GM18861 (cell line): Measurements from ENCODE around the gene ORC3.

Experiments used
- ATAC-seq: cut with Tn5 transposase; IDR thresholded peaks from one replicate; pipeline ENCODE4 v1.9.1; 2021; ENCODE audit not compliant: unreplicated experiment

ORC3 gene

GRCh38 chr6:87589693-87590416 is at the start of gene ORC3, which contains the start of gene RARS2:
Gene ORC3 (plus strand): TSS chr6:87590135. CDS start chr6:87590169, 34 bp downstream.
Gene RARS2 (minus strand): TSS chr6:87589987. CDS start chr6:87589957, 30 bp downstream.
- ATAC-seq, result peak; percentile 99

DNA sequence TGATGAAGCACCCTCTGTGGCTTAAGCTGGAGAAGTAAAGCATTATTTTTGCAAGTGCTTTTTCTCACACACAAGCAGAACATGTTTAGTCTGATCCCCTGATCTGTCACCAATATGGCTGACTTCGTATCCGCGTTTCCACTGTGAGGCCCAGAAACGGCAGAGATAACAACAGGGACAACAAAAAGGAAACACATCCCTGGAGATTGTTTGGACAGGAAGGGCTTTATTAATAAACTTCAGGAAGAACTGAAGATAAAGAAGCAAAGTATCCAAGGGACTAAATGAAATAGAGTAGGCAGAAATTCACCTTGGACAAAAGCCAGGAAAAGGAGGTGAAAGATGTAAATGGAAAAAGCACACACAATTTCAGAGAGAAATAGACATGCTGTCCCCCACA is 49.4 kb upstream of the ORC3 start:
- ATAC-seq, result no peak

- no peak for ATAC-seq
These were observed 48.9 kb upstream of the ORC3 start for GRCh38 chr6:87541041-87541440.

DNA sequence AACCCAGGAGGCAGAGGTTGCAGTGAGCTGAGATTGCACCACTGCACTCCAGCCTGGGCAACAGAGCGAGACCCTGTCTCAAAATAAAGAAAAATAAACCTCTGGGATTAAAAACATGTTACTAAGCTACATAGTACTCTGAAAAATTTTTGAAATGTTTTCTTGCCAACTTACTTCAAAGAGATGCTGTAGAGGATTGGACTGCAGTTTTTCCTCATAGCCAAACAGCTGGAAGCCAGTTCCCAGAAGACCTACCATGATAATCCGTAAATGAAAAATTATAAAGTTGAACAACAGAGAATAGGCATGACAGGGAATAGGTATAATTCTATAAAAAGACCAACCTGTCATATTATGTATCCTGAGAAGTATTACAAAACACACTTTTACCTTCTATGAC is 48.2 kb upstream of the ORC3 start:
- no peak for ATAC-seq

- ATAC-seq, result no peak
These were observed 46.0 kb upstream of the ORC3 start for GRCh38 chr6:87543696-87544473.

DNA sequence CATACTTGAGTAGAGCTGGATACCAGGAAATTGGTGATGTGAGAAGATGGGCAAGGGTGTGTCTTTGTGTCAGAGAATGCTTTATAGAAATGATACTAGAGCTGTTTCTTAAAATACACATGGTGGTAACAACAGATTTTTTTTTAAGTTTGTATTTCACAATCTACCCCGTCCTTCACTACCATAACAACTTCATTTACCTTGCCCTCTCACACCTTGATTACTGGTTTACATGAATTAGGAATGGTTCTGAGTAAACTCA is 45.5 kb upstream of the ORC3 start:
- ATAC-seq, result no peak

- no peak for ATAC-seq
These were observed 38.1 kb upstream of the ORC3 start for GRCh38 chr6:87551799-87552198.

GRCh38 chr6:87553159-87553765 is 36.7 kb upstream of the ORC3 start:
- no peak for ATAC-seq

GRCh38 chr6:87555506-87555905 is 34.4 kb upstream of the ORC3 start:
- no peak for ATAC-seq

GRCh38 chr6:87558446-87558845 is 31.5 kb upstream of the ORC3 start:
- no peak for ATAC-seq

- ATAC-seq, result no peak
These were observed 28.9 kb upstream of the ORC3 start for GRCh38 chr6:87561017-87561416.

DNA sequence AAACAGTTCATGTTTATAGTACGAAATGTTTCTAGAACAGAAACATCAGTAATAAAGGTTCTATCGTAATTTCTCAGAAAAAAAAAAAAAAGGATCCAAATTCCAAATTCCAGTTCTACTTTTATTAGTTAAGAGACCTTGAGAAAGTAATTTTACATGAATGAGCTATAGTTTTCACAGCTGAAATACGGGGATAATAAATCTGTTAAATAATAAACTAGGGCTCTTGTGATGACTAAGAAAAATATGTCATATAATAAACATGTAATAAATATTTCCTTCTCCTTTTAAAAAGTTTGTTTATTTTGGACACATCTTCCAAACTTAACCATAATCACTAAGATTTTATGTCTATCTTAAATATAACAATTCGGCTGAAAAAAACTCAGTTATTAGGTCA is 17.9 kb upstream of the ORC3 start:
- ATAC-seq, result no peak

GRCh38 chr6:87572883-87573282 is 17.1 kb upstream of the ORC3 start:
- ATAC-seq, result no peak

GRCh38 chr6:87573307-87574024 is 16.5 kb upstream of the ORC3 start:
- no peak for ATAC-seq

- no peak for ATAC-seq
These were observed 15.6 kb upstream of the ORC3 start for GRCh38 chr6:87574237-87574804.

DNA sequence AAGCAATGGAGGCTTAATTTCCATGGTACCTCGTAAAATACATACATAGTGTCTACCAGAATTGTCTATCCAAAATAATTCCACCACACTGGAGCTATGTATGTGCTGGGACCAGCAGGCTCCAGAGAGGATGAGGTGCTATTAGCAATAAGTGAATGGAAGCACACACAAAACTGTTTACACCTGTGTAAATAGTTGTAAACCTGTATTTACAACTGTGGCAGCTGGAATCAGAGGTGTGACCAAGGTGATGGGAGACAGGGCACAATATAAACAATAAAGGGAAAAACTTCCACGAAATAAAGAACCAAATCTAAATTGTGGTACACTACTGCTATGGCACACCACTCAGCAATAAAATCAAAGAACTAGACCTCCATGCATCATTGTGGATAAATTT is 14.5 kb upstream of the ORC3 start:
- no peak for ATAC-seq

DNA sequence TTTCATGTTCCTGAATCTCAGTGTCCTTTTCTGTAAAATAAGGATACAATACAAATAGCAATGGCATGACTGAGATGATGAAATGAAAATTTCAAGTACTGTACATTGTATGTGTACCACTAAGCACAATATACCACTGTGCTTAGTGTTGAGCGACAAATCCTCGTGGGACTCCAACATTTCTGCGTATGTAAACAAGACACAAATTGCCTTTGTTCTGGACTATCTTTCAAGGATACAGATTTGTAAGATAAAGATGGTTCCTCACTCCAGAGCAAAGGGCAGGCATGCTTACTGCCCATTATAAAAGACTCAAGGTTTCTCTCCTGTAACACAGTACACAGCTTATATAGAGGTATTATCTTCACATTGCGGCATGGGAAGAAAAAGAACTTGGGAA is 6.1 kb upstream of the ORC3 start:
- ATAC-seq, result no peak

GRCh38 chr6:87586371-87587077 is 3.4 kb upstream of the ORC3 start:
- no peak for ATAC-seq

GRCh38 chr6:87588756-87589407 is 1.1 kb upstream of the ORC3 start:
- no peak for ATAC-seq

DNA sequence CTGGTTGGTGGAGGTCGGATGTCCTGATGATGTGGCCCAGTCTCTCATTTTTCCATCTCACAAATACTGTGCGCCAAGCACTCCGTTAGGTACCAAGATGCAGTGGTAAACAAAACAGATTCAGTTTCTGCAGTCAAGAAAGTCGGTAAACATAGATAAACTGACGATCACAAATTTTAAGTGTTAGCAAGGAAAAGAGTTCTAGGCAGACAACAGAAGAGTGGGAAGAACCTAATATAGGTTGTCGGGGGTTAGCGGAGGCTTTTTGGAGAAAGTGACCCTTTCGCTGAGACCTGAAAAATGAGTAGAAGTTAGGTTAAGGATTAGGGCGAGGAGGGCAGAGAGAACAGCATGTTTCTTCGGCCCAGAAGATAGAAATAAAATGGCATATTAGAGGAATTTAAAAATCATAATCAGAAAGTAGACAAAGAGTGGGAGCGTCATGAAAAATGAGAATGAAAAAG is 514 bp downstream of the ORC3 start:
- ATAC-seq, result no peak
